Activated CD4-positive, alpha-beta T cell treated with anti-CD3 and anti-CD28 coated beads for 36 hours (primary cell): ENCODE data around the gene UNC13C. TPM values are rescaled to one million over a fixed set of nuclear protein-coding genes. Genes with fewer than 3 reads are reported as not detected.

Source experiments
- ATAC-seq: fragments of 200-7000 bp; cut with Tn5 transposase; one replicate; pipeline ENCODE4 v1.10.0; 2021; ENCODE audit warnings: mild to moderate bottlenecking, moderate library complexity
- CTCF ChIA-PET: fragments of 350-600 bp; sonication (Branson Sonifier 250); formaldehyde crosslinking; loops from one replicate; lab custom pipeline; 2021; ENCODE audit warnings: antibody characterized with exemption; lab: Charles Lee
- POLR2A ChIA-PET: fragments of 350-600 bp; sonication (Branson Sonifier 250); formaldehyde crosslinking; loops from one replicate; lab custom pipeline; 2021; ENCODE audit warnings: antibody characterized with exemption, inconsistent platforms; lab: Charles Lee
- DNase-seq: peaks from one replicate; pipeline ENCODE4 v3.0.0-alpha.2; 2020
- H3K27ac Mint-ChIP-seq: one replicate; pipeline ENCODE4 v1.8.0; 2021; ENCODE audit warnings: mixed read lengths
- H3K27me3 Mint-ChIP-seq: one replicate; pipeline ENCODE4 v1.8.0; 2021; ENCODE audit warnings: mixed read lengths
- H3K36me3 Mint-ChIP-seq: one replicate; pipeline ENCODE4 v1.8.0; 2021; ENCODE audit warnings: low read depth, mixed read lengths
- H3K4me1 Mint-ChIP-seq: one replicate; pipeline ENCODE4 v1.8.0; 2021; ENCODE audit warnings: mixed read lengths
- H3K4me3 Mint-ChIP-seq: one replicate; pipeline ENCODE4 v1.8.0; 2021; ENCODE audit warnings: mild to moderate bottlenecking, moderate library complexity, mixed read lengths
- H3K9me3 Mint-ChIP-seq: one replicate; pipeline ENCODE4 v1.8.0; 2021; ENCODE audit warnings: low read depth, mixed read lengths
- intact Hi-C, 2 experiments: fragments of 100-400 bp; cut with DNase I in 1 of 2; cut with micrococcal nuclease in 1 of 2; formaldehyde crosslinking; loops; one replicate each; pipeline versions ENCODE4 v1.14.2 to v1.15.1; 2022 to 2024; cut with DNase I, micrococcal nuclease
- total RNA-seq, 2 experiments: library from RNA; stranded (reverse); gene quantifications; one replicate each; pipeline ENCODE4 v1.2.3, GENCODE V29; 2021

The UNC13C gene
- total RNA-seq, 2 experiments from 2014 or later = not detected

- H3K27ac Mint-ChIP-seq = no peak overlapping the region
- no peaks in the 10 kb centered on the region for H3K27me3 Mint-ChIP-seq
- ChIA-PET POLR2A (no interaction called here), CTCF (no interaction called here)
- no peaks in the 10 kb centered on the region for H3K36me3 Mint-ChIP-seq
- no peak overlapping the region for H3K4me3 Mint-ChIP-seq
- ATAC-seq (no peak), DNase-seq (no peak)
- intact Hi-C loops = no loop called here
- H3K9me3 Mint-ChIP-seq = no peaks in the 10 kb centered on the region
- H3K4me1 Mint-ChIP-seq = no peaks in the 10 kb centered on the region
Observed at GRCh38 chr15:54619180-54619579, 640.9 kb downstream of the UNC13C start.

DNA sequence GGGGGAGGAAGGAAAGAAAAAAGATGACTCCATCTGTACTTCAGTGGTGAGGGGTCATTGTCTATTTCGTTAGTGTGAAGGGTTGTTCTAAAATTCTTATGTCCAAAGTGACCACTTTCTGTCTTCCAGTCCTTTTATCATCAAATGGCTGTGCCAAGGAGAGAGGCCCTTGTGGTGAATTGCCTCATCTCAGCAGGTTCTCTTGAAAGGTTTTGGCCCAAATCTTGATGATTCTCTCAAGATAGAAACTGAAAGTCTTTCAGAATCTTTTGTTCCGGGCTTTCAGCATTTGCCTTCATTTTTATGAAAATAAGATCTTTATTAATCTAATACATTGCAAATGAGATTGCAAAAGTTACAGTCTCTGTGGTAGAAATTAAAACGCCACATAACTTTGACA, 642.7 kb downstream of the UNC13C start:
- Mint-ChIP-seq H3K4me1 (no peaks in the 10 kb centered on the region), H3K27ac (no peak overlapping the region), H3K4me3 (no peak overlapping the region), H3K9me3 (no peaks in the 10 kb centered on the region), H3K36me3 (no peaks in the 10 kb centered on the region), H3K27me3 (peaks cover 2% of the 10 kb centered on the region)
- CTCF ChIA-PET = no interaction called here
- POLR2A ChIA-PET = no interaction called here
- DNase-seq = no peak
- intact Hi-C loops = no loop called here
- no peak for ATAC-seq

- Mint-ChIP-seq H3K4me3 (no peak overlapping the region), H3K27ac (no peak overlapping the region), H3K9me3 (peaks cover 9% of the 10 kb centered on the region), H3K4me1 (no peaks in the 10 kb centered on the region), H3K27me3 (no peaks in the 10 kb centered on the region), H3K36me3 (no peaks in the 10 kb centered on the region)
- ChIA-PET CTCF (no interaction called here), POLR2A (no interaction called here)
- ATAC-seq = no peak
- intact Hi-C loops = no loop called here
- DNase-seq = no peak
Observed at GRCh38 chr15:54636147-54636546, 657.9 kb downstream of the UNC13C start.

- H3K4me3 Mint-ChIP-seq = no peak overlapping the region
- intact Hi-C loops = no loop called here
- ChIA-PET CTCF (no interaction called here), POLR2A (no interaction called here)
- H3K27ac Mint-ChIP-seq = no peak overlapping the region
- H3K4me1 Mint-ChIP-seq = no peaks in the 10 kb centered on the region
- no peak for DNase-seq
- no peak for ATAC-seq
- no peaks in the 10 kb centered on the region for H3K36me3 Mint-ChIP-seq
- no peaks in the 10 kb centered on the region for H3K27me3 Mint-ChIP-seq
- H3K9me3 Mint-ChIP-seq = peaks cover 9% of the 10 kb centered on the region
Observed at GRCh38 chr15:54638666-54639065, 660.4 kb downstream of the UNC13C start.

DNA sequence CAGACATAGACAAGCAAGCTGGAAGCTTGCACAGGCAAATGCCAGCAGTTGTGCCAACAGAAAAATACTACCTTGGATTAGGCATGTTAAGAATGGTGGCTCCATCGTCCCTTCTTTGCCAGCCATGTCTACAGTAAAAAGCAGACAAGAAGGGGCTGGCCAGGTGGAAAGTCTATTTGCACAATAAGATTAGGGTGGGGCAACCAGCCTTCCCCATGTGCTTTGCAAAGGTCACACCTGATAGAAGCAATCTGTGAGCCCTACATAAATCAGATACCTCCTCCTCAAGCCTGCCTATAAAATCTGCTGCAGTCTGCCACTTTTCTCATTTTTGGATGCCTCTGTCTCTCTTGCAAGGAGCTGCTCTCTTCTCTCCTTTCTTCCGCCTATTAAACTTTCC, 662.6 kb downstream of the UNC13C start:
- Mint-ChIP-seq H3K9me3 (peaks cover 9% of the 10 kb centered on the region), H3K36me3 (no peaks in the 10 kb centered on the region), H3K27ac (no peak overlapping the region), H3K27me3 (no peaks in the 10 kb centered on the region), H3K4me3 (no peak overlapping the region), H3K4me1 (no peaks in the 10 kb centered on the region)
- CTCF ChIA-PET = no interaction called here
- POLR2A ChIA-PET = no interaction called here
- DNase-seq (no peak), ATAC-seq (no peak)
- intact Hi-C loops = no loop called here

GRCh38 chr15:54644796-54645195, 666.6 kb downstream of the UNC13C start:
- Mint-ChIP-seq H3K4me3 (no peak overlapping the region), H3K27ac (no peak overlapping the region), H3K36me3 (no peaks in the 10 kb centered on the region), H3K27me3 (no peaks in the 10 kb centered on the region), H3K9me3 (peaks cover 10% of the 10 kb centered on the region), H3K4me1 (no peaks in the 10 kb centered on the region)
- ChIA-PET POLR2A (no interaction called here), CTCF (interaction anchor here (0.9 kb wide), 1 partner anchor 37 kb away, joined by 3 read pairs; no protein-coding TSS in a partner anchor)
- intact Hi-C loops = no loop called here
- DNase-seq (no peak), ATAC-seq (no peak)

GRCh38 chr15:54659646-54660045, 681.4 kb downstream of the UNC13C start:
- ATAC-seq (no peak), DNase-seq (no peak)
- intact Hi-C loops = no loop called here
- Mint-ChIP-seq H3K27me3 (no peaks in the 10 kb centered on the region), H3K9me3 (no peaks in the 10 kb centered on the region), H3K36me3 (no peaks in the 10 kb centered on the region), H3K4me3 (no peak overlapping the region), H3K27ac (no peak overlapping the region), H3K4me1 (no peaks in the 10 kb centered on the region)
- CTCF ChIA-PET = interaction anchor here (0.6 kb wide), 1 partner anchor 386 kb away, joined by 3 read pairs; no protein-coding TSS in a partner anchor
- POLR2A ChIA-PET = interaction anchor here (0.6 kb wide), 1 partner anchor 129 kb away, joined by 3 read pairs; no protein-coding TSS in a partner anchor

- intact Hi-C loops = no loop called here
- POLR2A ChIA-PET = no interaction called here
Observed at GRCh38 chr15:54660356-54660755, 682.1 kb downstream of the UNC13C start.

DNA sequence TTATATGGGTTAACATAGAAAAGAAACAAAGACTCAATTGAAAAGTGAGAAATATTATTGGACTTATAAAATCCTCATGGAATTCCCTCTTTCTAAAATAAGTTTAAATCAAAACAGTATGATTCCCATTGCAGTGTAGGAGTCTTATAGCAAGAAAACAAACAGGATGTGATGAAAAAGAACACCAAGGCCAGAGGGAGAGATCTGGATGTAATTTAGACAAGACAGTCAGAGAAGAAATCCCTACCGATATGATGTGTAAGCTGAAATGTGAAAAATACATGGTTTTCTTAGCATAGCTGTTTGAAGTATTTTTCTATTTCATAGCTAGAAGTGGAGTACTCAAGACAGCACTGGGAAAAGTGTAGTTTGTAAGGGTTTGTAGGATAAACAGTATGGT, 697.0 kb downstream of the UNC13C start:
- POLR2A ChIA-PET = no interaction called here
- H3K4me3 Mint-ChIP-seq = no peak overlapping the region

More at GRCh38 chr15:54660356-54660755, 682.1 kb downstream of the UNC13C start:
- no peaks in the 10 kb centered on the region for H3K36me3 Mint-ChIP-seq
- H3K27me3 Mint-ChIP-seq = no peaks in the 10 kb centered on the region
- ATAC-seq (no peak), DNase-seq (no peak)
- no peaks in the 10 kb centered on the region for H3K4me1 Mint-ChIP-seq
- no peaks in the 10 kb centered on the region for H3K9me3 Mint-ChIP-seq
- H3K4me3 Mint-ChIP-seq = no peak overlapping the region
- CTCF ChIA-PET = no interaction called here
- no peak overlapping the region for H3K27ac Mint-ChIP-seq

DNA sequence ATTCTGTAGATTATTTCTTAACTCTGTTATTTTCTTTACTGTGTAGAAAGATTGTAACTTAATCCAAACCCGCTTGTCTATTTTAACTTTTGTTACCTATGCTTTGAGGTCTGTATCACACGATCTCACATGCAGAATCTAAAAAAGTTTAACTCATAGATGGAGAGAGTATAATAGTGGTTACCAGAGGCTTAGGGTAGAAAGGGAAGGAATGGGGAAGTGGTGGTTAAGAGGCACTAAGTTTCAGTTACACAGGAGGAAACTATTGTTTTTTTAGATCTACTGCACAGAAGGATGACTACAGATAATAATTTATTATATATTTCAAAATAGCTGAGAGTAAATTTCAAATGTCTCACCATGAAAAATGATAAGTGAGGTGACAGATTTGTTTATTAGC, 703.3 kb downstream of the UNC13C start:
- no peak overlapping the region for H3K4me3 Mint-ChIP-seq
- H3K36me3 Mint-ChIP-seq = no peaks in the 10 kb centered on the region
- DNase-seq (no peak), ATAC-seq (no peak)
- H3K4me1 Mint-ChIP-seq = no peaks in the 10 kb centered on the region
- intact Hi-C loops = no loop called here
- H3K9me3 Mint-ChIP-seq = no peaks in the 10 kb centered on the region
- peaks cover 2% of the 10 kb centered on the region for H3K27me3 Mint-ChIP-seq
- CTCF ChIA-PET = interaction anchor here (0.9 kb wide), 1 partner anchor 37 kb away, joined by 3 read pairs; no protein-coding TSS in a partner anchor
- H3K27ac Mint-ChIP-seq = no peak overlapping the region
- POLR2A ChIA-PET = no interaction called here

More for the DNA sequence above, 697.0 kb downstream of the UNC13C start:
- DNase-seq (no peak), ATAC-seq (no peak)
- H3K9me3 Mint-ChIP-seq = peaks cover 16% of the 10 kb centered on the region
- CTCF ChIA-PET = no interaction called here
- no peak overlapping the region for H3K27ac Mint-ChIP-seq
- H3K4me1 Mint-ChIP-seq = no peaks in the 10 kb centered on the region
- H3K27me3 Mint-ChIP-seq = no peaks in the 10 kb centered on the region
- intact Hi-C loops = no loop called here
- no peaks in the 10 kb centered on the region for H3K36me3 Mint-ChIP-seq

Other genes starting within 250 kb of the UNC13C start
- gene WDR72, start 218.8 kb upstream of the UNC13C start, total RNA-seq = not detected